Measurements from ENCODE around the gene LAMA2. TPM values are rescaled to one million over a fixed set of nuclear protein-coding genes. Genes with fewer than 3 reads are reported as not detected.

The LAMA2 gene
- total and polyA plus RNA-seq, 2 of the 13 experiments (the other 11 are each of a cell fraction or from before 2014, with no cell fraction given): 0.11 to 0.28 TPM

GRCh38 chr6:128855581-128856085 lies 27.3 kb upstream of the LAMA2 start:
- Histone ChIP-seq H3K9me3 (ENCODE audit: low read length) (no peaks in the 10 kb centered on the region), H3K27me3 (ENCODE audit: control insufficient read depth in 1 of 2, insufficient read depth in 2 of 2, low read length in 2 of 2) (no peaks in the 10 kb centered on the region), H3K27ac (ENCODE audit: extremely low read length, insufficient read depth, low read length) (no peak overlapping the region), H3K79me2 (ENCODE audit: insufficient read depth, low read length) (no peaks in the 10 kb centered on the region), H4K20me1 (ENCODE audit: insufficient read depth, low read length) (no peaks in the 10 kb centered on the region), H3K4me2 (ENCODE audit: low read depth, low read length) (no peak overlapping the region), H3K4me3 (replicated peaks in 1 of 3; ENCODE audit: insufficient read depth in 1 of 3, low read depth in 2 of 3, low read length in 3 of 3) (no peak overlapping the region), H2AFZ (ENCODE audit: low read length) (no peak overlapping the region), H3K36me3 (replicated peaks in 1 of 2; ENCODE audit: control insufficient read depth in 1 of 2, insufficient read depth in 2 of 2, low read length in 2 of 2) (no peaks in the 10 kb centered on the region), H3K9ac (ENCODE audit: insufficient read depth, low read depth, low read length) (no peak overlapping the region), H3K4me1 (ENCODE audit: insufficient read depth, low read length) (no peaks in the 10 kb centered on the region)
- in situ Hi-C loops (cut with HindIII; ENCODE audit: extremely low pct_ligation_motif_present, low pct_unique_long_range_greater_than_20kb) (no loop called here), intact Hi-C loops (cut with micrococcal nuclease; ENCODE audit: unreplicated experiment) (no loop called here)
- no TSS peak for BruUV-seq (replicated peaks)
- DNase-seq (ENCODE audit: low spot score): no peak
- no peak for TF ChIP-seq ZNF782 (CRISPR knock-in tag; IDR thresholded peaks at IDR 0.05; ENCODE audit: borderline replicate concordance)
- no peak for TF ChIP-seq ZNF839 (CRISPR knock-in tag; IDR thresholded peaks at IDR 0.05; ENCODE audit: borderline replicate concordance)
- no peak for TF ChIP-seq SATB2 (CRISPR knock-in tag; IDR thresholded peaks at IDR 0.05)
- TF ChIP-seq HNRNPLL (IDR thresholded peaks at IDR 0.05; ENCODE audit: low read depth, low read length, poor library complexity, severe bottlenecking): no peak
- TF ChIP-seq ZNF512B (CRISPR knock-in tag; IDR thresholded peaks at IDR 0.05; ENCODE audit: borderline replicate concordance): no peak
- POLR2A ChIA-PET: no interaction called here
- FAIRE-seq: no peak
- CTCF ChIA-PET (ENCODE audit: low intra/inter-chr PET ratio, low total read pairs): no interaction called here
- WGBS (ENCODE audit: low lambda C conversion rate): 2% methylated on average over 5 of the region's 5 CpGs
- no peak for ATAC-seq

GRCh38 chr6:128857806-128858205 lies 25.1 kb upstream of the LAMA2 start:
- H3K79me2 ChIP-seq (ENCODE audit: insufficient read depth, low read length): no peaks in the 10 kb centered on the region
- FAIRE-seq (no peak), ATAC-seq (no peak), DNase-seq (ENCODE audit: low spot score) (no peak)
- ChIA-PET CTCF (ENCODE audit: low intra/inter-chr PET ratio, low total read pairs) (no interaction called here), POLR2A (no interaction called here)
- H2AFZ ChIP-seq (ENCODE audit: low read length): no peak overlapping the region
- no peaks in the 10 kb centered on the region for H4K20me1 ChIP-seq (ENCODE audit: insufficient read depth, low read length)
- in situ Hi-C loops (cut with HindIII; ENCODE audit: extremely low pct_ligation_motif_present, low pct_unique_long_range_greater_than_20kb) (no loop called here), intact Hi-C loops (cut with micrococcal nuclease; ENCODE audit: unreplicated experiment) (no loop called here)
- no peaks in the 10 kb centered on the region for H3K36me3 ChIP-seq (replicated peaks in 1 of 2; ENCODE audit: control insufficient read depth in 1 of 2, insufficient read depth in 2 of 2, low read length in 2 of 2)
- H3K4me1 ChIP-seq (ENCODE audit: insufficient read depth, low read length): no peaks in the 10 kb centered on the region
- no peaks in the 10 kb centered on the region for H3K27me3 ChIP-seq (ENCODE audit: control insufficient read depth in 1 of 2, insufficient read depth in 2 of 2, low read length in 2 of 2)
- no peaks in the 10 kb centered on the region for H3K9me3 ChIP-seq (ENCODE audit: low read length)
- H3K9ac ChIP-seq (ENCODE audit: insufficient read depth, low read depth, low read length): no peak overlapping the region
- 21% methylated on average over 5 of the region's 5 CpGs for WGBS (ENCODE audit: low lambda C conversion rate)
- no TSS peak for BruUV-seq (replicated peaks)
- H3K4me3 ChIP-seq (replicated peaks in 1 of 3; ENCODE audit: insufficient read depth in 1 of 3, low read depth in 2 of 3, low read length in 3 of 3): no peak overlapping the region
- H3K27ac ChIP-seq (ENCODE audit: extremely low read length, insufficient read depth, low read length): no peak overlapping the region
- H3K4me2 ChIP-seq (ENCODE audit: low read depth, low read length): no peak overlapping the region
- TF ChIP-seq ZNF646 (CRISPR knock-in tag; IDR thresholded peaks at IDR 0.05) (no peak), MBNL3 (CRISPR knock-in tag; conservative IDR thresholded peaks at IDR 0.05) (no peak), TRIM22 (IDR thresholded peaks at IDR 0.05) (no peak)

Data from HepG2 (cell line).